ENCODE data around the gene TVP23C.

Gene TVP23C

GRCh38 chr17:15485045-15485444 is 78.2 kb downstream of the TVP23C start:
- no peaks in the 10 kb centered on the region for H3K4me1 ChIP-seq (ENCODE audit: control insufficient read depth, insufficient read depth, low read length)
- no peak overlapping the region for H3K27ac ChIP-seq (ENCODE audit: low read depth, low read length)
- H3K27me3 ChIP-seq (ENCODE audit: control insufficient read depth, insufficient read depth, low read length), result no peaks in the 10 kb centered on the region
- no peak overlapping the region for H3K4me3 ChIP-seq (ENCODE audit: low read length)
- H3K36me3 ChIP-seq (ENCODE audit: control insufficient read depth, insufficient read depth, low read length), result no peaks in the 10 kb centered on the region
- no peak overlapping the region for H3K9ac ChIP-seq (ENCODE audit: low read length)

- Histone ChIP-seq H3K36me3 (ENCODE audit: control insufficient read depth, insufficient read depth, low read length) (no peaks in the 10 kb centered on the region), H3K27me3 (ENCODE audit: control insufficient read depth, insufficient read depth, low read length) (no peaks in the 10 kb centered on the region), H3K4me3 (ENCODE audit: low read length) (no peak overlapping the region), H3K4me1 (ENCODE audit: control insufficient read depth, insufficient read depth, low read length) (no peaks in the 10 kb centered on the region), H3K27ac (ENCODE audit: low read depth, low read length) (no peak overlapping the region), H3K9ac (ENCODE audit: low read length) (no peak overlapping the region)
Observed at GRCh38 chr17:15483431-15483830, 79.9 kb downstream of the TVP23C start.

- Histone ChIP-seq H3K27ac (ENCODE audit: low read depth, low read length) (no peak overlapping the region), H3K36me3 (ENCODE audit: control insufficient read depth, insufficient read depth, low read length) (no peaks in the 10 kb centered on the region), H3K4me1 (ENCODE audit: control insufficient read depth, insufficient read depth, low read length) (no peaks in the 10 kb centered on the region), H3K27me3 (ENCODE audit: control insufficient read depth, insufficient read depth, low read length) (no peaks in the 10 kb centered on the region), H3K9ac (ENCODE audit: low read length) (no peak overlapping the region), H3K4me3 (ENCODE audit: low read length) (no peak overlapping the region)
Observed at GRCh38 chr17:15482476-15482875, 80.8 kb downstream of the TVP23C start.

- Histone ChIP-seq H3K4me3 (ENCODE audit: low read length) (no peak overlapping the region), H3K27me3 (ENCODE audit: control insufficient read depth, insufficient read depth, low read length) (no peaks in the 10 kb centered on the region), H3K36me3 (ENCODE audit: control insufficient read depth, insufficient read depth, low read length) (no peaks in the 10 kb centered on the region), H3K9ac (ENCODE audit: low read length) (no peak overlapping the region), H3K4me1 (ENCODE audit: control insufficient read depth, insufficient read depth, low read length) (no peaks in the 10 kb centered on the region), H3K27ac (ENCODE audit: low read depth, low read length) (no peak overlapping the region)
Observed at GRCh38 chr17:15481481-15481880, 81.8 kb downstream of the TVP23C start.

GRCh38 chr17:15480204-15480603 is 83.1 kb downstream of the TVP23C start:
- no peak overlapping the region for H3K27ac ChIP-seq (ENCODE audit: low read depth, low read length)
- H3K4me1 ChIP-seq (ENCODE audit: control insufficient read depth, insufficient read depth, low read length), result no peaks in the 10 kb centered on the region
- no peaks in the 10 kb centered on the region for H3K36me3 ChIP-seq (ENCODE audit: control insufficient read depth, insufficient read depth, low read length)
- H3K4me3 ChIP-seq (ENCODE audit: low read length), result no peak overlapping the region
- H3K27me3 ChIP-seq (ENCODE audit: control insufficient read depth, insufficient read depth, low read length), result no peaks in the 10 kb centered on the region
- no peak overlapping the region for H3K9ac ChIP-seq (ENCODE audit: low read length)

GRCh38 chr17:15479703-15480102 is 83.6 kb downstream of the TVP23C start:
- Histone ChIP-seq H3K4me3 (ENCODE audit: low read length) (no peak overlapping the region), H3K36me3 (ENCODE audit: control insufficient read depth, insufficient read depth, low read length) (no peaks in the 10 kb centered on the region), H3K27ac (ENCODE audit: low read depth, low read length) (no peak overlapping the region), H3K4me1 (ENCODE audit: control insufficient read depth, insufficient read depth, low read length) (no peaks in the 10 kb centered on the region), H3K27me3 (ENCODE audit: control insufficient read depth, insufficient read depth, low read length) (no peaks in the 10 kb centered on the region), H3K9ac (ENCODE audit: low read length) (no peak overlapping the region)

- H3K4me1 ChIP-seq (ENCODE audit: control insufficient read depth, insufficient read depth, low read length), result no peaks in the 10 kb centered on the region
- H3K36me3 ChIP-seq (ENCODE audit: control insufficient read depth, insufficient read depth, low read length), result no peaks in the 10 kb centered on the region
- H3K27me3 ChIP-seq (ENCODE audit: control insufficient read depth, insufficient read depth, low read length), result no peaks in the 10 kb centered on the region
- H3K9ac ChIP-seq (ENCODE audit: low read length), result no peak overlapping the region
- H3K27ac ChIP-seq (ENCODE audit: low read depth, low read length), result no peak overlapping the region
- no peak overlapping the region for H3K4me3 ChIP-seq (ENCODE audit: low read length)
Observed at GRCh38 chr17:15478845-15479244, 84.4 kb downstream of the TVP23C start.

- H3K36me3 ChIP-seq (ENCODE audit: control insufficient read depth, insufficient read depth, low read length), result no peaks in the 10 kb centered on the region
- no peaks in the 10 kb centered on the region for H3K4me1 ChIP-seq (ENCODE audit: control insufficient read depth, insufficient read depth, low read length)
- H3K27ac ChIP-seq (ENCODE audit: low read depth, low read length), result peak overlapping the region; percentile 52
- H3K9ac ChIP-seq (ENCODE audit: low read length), result no peak overlapping the region
- H3K27me3 ChIP-seq (ENCODE audit: control insufficient read depth, insufficient read depth, low read length), result no peaks in the 10 kb centered on the region
- no peak overlapping the region for H3K4me3 ChIP-seq (ENCODE audit: low read length)
Observed at GRCh38 chr17:15475631-15476354, 87.5 kb downstream of the TVP23C start.

GRCh38 chr17:15472891-15473290 is 90.4 kb downstream of the TVP23C start:
- H3K36me3 ChIP-seq (ENCODE audit: control insufficient read depth, insufficient read depth, low read length), result no peaks in the 10 kb centered on the region
- no peak overlapping the region for H3K4me3 ChIP-seq (ENCODE audit: low read length)
- no peak overlapping the region for H3K9ac ChIP-seq (ENCODE audit: low read length)
- no peaks in the 10 kb centered on the region for H3K27me3 ChIP-seq (ENCODE audit: control insufficient read depth, insufficient read depth, low read length)
- no peak overlapping the region for H3K27ac ChIP-seq (ENCODE audit: low read depth, low read length)
- H3K4me1 ChIP-seq (ENCODE audit: control insufficient read depth, insufficient read depth, low read length), result peaks cover 3% of the 10 kb centered on the region

GRCh38 chr17:15470536-15470935 is 92.7 kb downstream of the TVP23C start:
- H3K27me3 ChIP-seq (ENCODE audit: control insufficient read depth, insufficient read depth, low read length), result no peaks in the 10 kb centered on the region
- no peak overlapping the region for H3K9ac ChIP-seq (ENCODE audit: low read length)
- H3K4me3 ChIP-seq (ENCODE audit: low read length), result no peak overlapping the region
- H3K4me1 ChIP-seq (ENCODE audit: control insufficient read depth, insufficient read depth, low read length), result peaks cover 6% of the 10 kb centered on the region
- H3K36me3 ChIP-seq (ENCODE audit: control insufficient read depth, insufficient read depth, low read length), result no peaks in the 10 kb centered on the region
- H3K27ac ChIP-seq (ENCODE audit: low read depth, low read length), result no peak overlapping the region

- H3K27ac ChIP-seq (ENCODE audit: low read depth, low read length), result no peak overlapping the region
- no peaks in the 10 kb centered on the region for H3K36me3 ChIP-seq (ENCODE audit: control insufficient read depth, insufficient read depth, low read length)
- peaks cover 6% of the 10 kb centered on the region for H3K4me1 ChIP-seq (ENCODE audit: control insufficient read depth, insufficient read depth, low read length)
- H3K27me3 ChIP-seq (ENCODE audit: control insufficient read depth, insufficient read depth, low read length), result no peaks in the 10 kb centered on the region
- no peak overlapping the region for H3K9ac ChIP-seq (ENCODE audit: low read length)
- H3K4me3 ChIP-seq (ENCODE audit: low read length), result no peak overlapping the region
Observed at GRCh38 chr17:15469260-15469659, 94.0 kb downstream of the TVP23C start.

- H3K27ac ChIP-seq (ENCODE audit: low read depth, low read length), result peak overlapping the region; percentile 26
- no peak overlapping the region for H3K9ac ChIP-seq (ENCODE audit: low read length)
Observed at GRCh38 chr17:15468126-15468525, 95.2 kb downstream of the TVP23C start.

GRCh38 chr17:15467592-15467991 is 95.7 kb downstream of the TVP23C start, which contains the start of gene CDRT4:
CDRT4 (minus strand) TSS chr17:15467621; CDS start chr17:15440238, 27,383 bp downstream.
- H3K4me1 ChIP-seq (ENCODE audit: control insufficient read depth, insufficient read depth, low read length), result peaks cover 16% of the 10 kb centered on the region
- no peaks in the 10 kb centered on the region for H3K27me3 ChIP-seq (ENCODE audit: control insufficient read depth, insufficient read depth, low read length)
- no peak within 1 kb of the TSS for H3K4me3 ChIP-seq (ENCODE audit: low read length)
- H3K27ac ChIP-seq (ENCODE audit: low read depth, low read length), result peak within 1 kb of the TSS; percentile 26
- H3K9ac ChIP-seq (ENCODE audit: low read length), result no peak within 1 kb of the TSS
- no peaks in the 10 kb centered on the region for H3K36me3 ChIP-seq (ENCODE audit: control insufficient read depth, insufficient read depth, low read length)

More at GRCh38 chr17:15468126-15468525, 95.2 kb downstream of the TVP23C start:
- H3K36me3 ChIP-seq (ENCODE audit: control insufficient read depth, insufficient read depth, low read length), result no peaks in the 10 kb centered on the region
- H3K4me3 ChIP-seq (ENCODE audit: low read length), result no peak overlapping the region
- peaks cover 12% of the 10 kb centered on the region for H3K4me1 ChIP-seq (ENCODE audit: control insufficient read depth, insufficient read depth, low read length)
- no peaks in the 10 kb centered on the region for H3K27me3 ChIP-seq (ENCODE audit: control insufficient read depth, insufficient read depth, low read length)
